ENCODE measurements around the gene TNPO3. TPM values are rescaled to one million over a fixed set of nuclear protein-coding genes. Genes with fewer than 3 reads are reported as not detected.

Gene TNPO3
- total RNA-seq, 1 experiment from 2014 or later: 58.5 TPM

DNA sequence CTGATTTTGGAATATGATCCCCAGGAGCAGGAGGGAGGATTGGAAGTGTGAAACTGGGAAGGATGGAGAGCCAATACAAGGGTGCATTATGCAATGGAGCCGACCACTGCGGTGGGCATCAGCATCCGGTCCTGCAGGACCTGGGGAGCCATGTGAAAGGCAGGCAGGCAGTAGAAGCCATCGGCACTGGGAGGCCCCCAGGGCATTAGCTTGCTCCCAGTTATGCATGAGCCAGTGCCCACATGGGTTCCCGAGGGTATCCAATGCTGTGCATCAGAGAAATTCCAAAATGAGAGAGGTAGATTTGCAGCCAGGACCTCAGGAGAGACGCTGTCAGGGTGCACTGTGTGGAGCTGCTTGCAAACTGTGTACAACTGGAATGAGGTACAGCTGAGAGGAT, 135.7 kb downstream of the TNPO3 start (continued):
- TF ChIP-seq, protein P1, sequence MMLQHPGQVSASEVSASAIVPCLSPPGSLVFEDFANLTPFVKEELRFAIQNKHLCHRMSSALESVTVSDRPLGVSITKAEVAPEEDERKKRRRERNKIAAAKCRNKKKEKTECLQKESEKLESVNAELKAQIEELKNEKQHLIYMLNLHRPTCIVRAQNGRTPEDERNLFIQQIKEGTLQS (IDR thresholded peaks at IDR 0.05): no peak
- TF ChIP-seq YY1 (IDR thresholded peaks at IDR 0.05; ENCODE audit: extremely low read depth, insufficient replicate concordance, low read depth, low read length) (no peak), CBX3 (IDR thresholded peaks at IDR 0.05; ENCODE audit: low read depth) (no peak), ELF1 (IDR thresholded peaks at IDR 0.05; ENCODE audit: borderline replicate concordance, low read depth) (no peak)
- TF ChIP-seq, protein P2, sequence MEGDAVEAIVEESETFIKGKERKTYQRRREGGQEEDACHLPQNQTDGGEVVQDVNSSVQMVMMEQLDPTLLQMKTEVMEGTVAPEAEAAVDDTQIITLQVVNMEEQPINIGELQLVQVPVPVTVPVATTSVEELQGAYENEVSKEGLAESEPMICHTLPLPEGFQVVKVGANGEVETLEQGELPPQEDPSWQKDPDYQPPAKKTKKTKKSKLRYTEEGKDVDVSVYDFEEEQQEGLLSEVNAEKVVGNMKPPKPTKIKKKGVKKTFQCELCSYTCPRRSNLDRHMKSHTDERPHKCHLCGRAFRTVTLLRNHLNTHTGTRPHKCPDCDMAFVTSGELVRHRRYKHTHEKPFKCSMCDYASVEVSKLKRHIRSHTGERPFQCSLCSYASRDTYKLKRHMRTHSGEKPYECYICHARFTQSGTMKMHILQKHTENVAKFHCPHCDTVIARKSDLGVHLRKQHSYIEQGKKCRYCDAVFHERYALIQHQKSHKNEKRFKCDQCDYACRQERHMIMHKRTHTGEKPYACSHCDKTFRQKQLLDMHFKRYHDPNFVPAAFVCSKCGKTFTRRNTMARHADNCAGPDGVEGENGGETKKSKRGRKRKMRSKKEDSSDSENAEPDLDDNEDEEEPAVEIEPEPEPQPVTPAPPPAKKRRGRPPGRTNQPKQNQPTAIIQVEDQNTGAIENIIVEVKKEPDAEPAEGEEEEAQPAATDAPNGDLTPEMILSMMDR (IDR thresholded peaks at IDR 0.05 in 2 of 3, conservative IDR thresholded peaks at IDR 0.05 in 1 of 3; ENCODE audit: borderline replicate concordance in 1 of 3, insufficient read depth in 1 of 3, low read depth in 2 of 3, low read length in 2 of 3): no peak

DNA sequence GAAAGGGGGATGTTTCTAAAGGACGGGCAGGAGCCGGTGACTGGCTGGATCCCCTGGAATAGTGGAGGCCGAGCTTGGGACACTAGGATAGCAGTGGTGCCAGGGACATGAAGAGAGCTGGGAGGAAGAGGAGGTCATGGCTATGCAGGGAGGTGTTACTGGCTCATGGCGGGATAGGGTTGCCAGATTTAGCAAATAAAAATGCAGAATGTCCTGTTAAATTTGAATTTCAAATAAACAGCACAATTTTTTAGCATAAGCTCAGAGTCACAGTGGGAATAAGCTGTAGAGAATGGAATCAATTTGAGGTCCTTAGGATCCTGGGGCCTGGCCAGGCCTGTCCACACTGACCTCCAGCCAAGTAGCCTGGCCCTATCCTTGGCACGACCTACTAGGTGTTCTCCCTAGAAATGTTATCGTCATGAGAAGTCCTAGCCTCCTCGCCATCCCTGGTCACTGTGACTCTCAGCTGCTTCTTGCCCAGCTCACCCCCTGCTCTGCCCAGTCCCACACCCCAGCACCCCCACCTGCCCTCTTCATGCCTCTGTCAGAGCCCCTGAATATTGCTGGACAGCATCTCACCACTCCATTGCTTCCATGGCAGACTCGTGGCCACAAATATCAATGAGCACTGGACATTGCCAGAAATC, 136.8 kb downstream of the TNPO3 start:
- Histone ChIP-seq H3K4me3 (replicated peaks in 1 of 2; ENCODE audit: low read depth in 1 of 2, low read length in 2 of 2) (no peak overlapping the region), H3K4me1 (ENCODE audit: control insufficient read depth in 1 of 2, insufficient read depth in 2 of 2, low read length in 2 of 2) (no peaks in the 10 kb centered on the region), H2AFZ (ENCODE audit: low read depth, low read length, poor library complexity, severe bottlenecking) (no peak overlapping the region), H3K9ac (ENCODE audit: low read length) (no peak overlapping the region), H3K79me2 (ENCODE audit: insufficient read depth, low read length) (no peaks in the 10 kb centered on the region), H3K27me3 (ENCODE audit: insufficient read depth, low read length) (peaks cover 12% of the 10 kb centered on the region; the same call in 1 of the 2 replicates), H3K27ac (ENCODE audit: low read depth, low read length) (no peak overlapping the region), H4K20me1 (ENCODE audit: insufficient read depth) (no peaks in the 10 kb centered on the region), H3K4me2 (ENCODE audit: low read length) (no peak overlapping the region), H3K9me2 (ENCODE audit: insufficient read depth) (no peaks in the 10 kb centered on the region), H3K36me3 (ENCODE audit: control insufficient read depth in 1 of 2, insufficient read depth in 2 of 2, low read length in 2 of 2) (no peaks in the 10 kb centered on the region), H3K9me3 (ENCODE audit: control insufficient read depth in 1 of 2, insufficient read depth in 1 of 2, low read depth in 1 of 2, low read length in 2 of 2) (no peaks in the 10 kb centered on the region)
- intact Hi-C loops (cut with micrococcal nuclease): no loop called here
- ChIA-PET RAD21 (ENCODE audit: low non-redundant PET in 1 of 2, low total read pairs in 2 of 2, uncharacterized antibody in 2 of 2, unreplicated experiment in 2 of 2) (no interaction called here), CTCF (no interaction called here), POLR2A (no interaction called here)
- DNase-seq (ENCODE audit: low read depth, low spot score): no peak
- no TSS peak for BruUV-seq (replicated peaks)
- ATAC-seq: no peak
- TF ChIP-seq YY1 (IDR thresholded peaks at IDR 0.05; ENCODE audit: extremely low read depth, insufficient replicate concordance, low read depth, low read length) (no peak), FOSL1 (IDR thresholded peaks at IDR 0.05; ENCODE audit: low read depth) (no peak), EZH2phosphoT487 (IDR thresholded peaks at IDR 0.05; ENCODE audit: borderline replicate concordance) (no peak), POLR2A (IDR thresholded peaks at IDR 0.05; ENCODE audit: borderline replicate concordance, extremely low read depth, insufficient read depth, insufficient read length) (no peak), ELF1 (IDR thresholded peaks at IDR 0.05; ENCODE audit: borderline replicate concordance, low read depth) (no peak), ZFX (IDR thresholded peaks at IDR 0.05) (no peak), TCF7L2 (IDR thresholded peaks at IDR 0.05; ENCODE audit: borderline replicate concordance, extremely low read depth, insufficient read depth, insufficient read length) (no peak), EGR1 (IDR thresholded peaks at IDR 0.05; ENCODE audit: low read depth) (no peak)
- TF ChIP-seq, protein P3, sequence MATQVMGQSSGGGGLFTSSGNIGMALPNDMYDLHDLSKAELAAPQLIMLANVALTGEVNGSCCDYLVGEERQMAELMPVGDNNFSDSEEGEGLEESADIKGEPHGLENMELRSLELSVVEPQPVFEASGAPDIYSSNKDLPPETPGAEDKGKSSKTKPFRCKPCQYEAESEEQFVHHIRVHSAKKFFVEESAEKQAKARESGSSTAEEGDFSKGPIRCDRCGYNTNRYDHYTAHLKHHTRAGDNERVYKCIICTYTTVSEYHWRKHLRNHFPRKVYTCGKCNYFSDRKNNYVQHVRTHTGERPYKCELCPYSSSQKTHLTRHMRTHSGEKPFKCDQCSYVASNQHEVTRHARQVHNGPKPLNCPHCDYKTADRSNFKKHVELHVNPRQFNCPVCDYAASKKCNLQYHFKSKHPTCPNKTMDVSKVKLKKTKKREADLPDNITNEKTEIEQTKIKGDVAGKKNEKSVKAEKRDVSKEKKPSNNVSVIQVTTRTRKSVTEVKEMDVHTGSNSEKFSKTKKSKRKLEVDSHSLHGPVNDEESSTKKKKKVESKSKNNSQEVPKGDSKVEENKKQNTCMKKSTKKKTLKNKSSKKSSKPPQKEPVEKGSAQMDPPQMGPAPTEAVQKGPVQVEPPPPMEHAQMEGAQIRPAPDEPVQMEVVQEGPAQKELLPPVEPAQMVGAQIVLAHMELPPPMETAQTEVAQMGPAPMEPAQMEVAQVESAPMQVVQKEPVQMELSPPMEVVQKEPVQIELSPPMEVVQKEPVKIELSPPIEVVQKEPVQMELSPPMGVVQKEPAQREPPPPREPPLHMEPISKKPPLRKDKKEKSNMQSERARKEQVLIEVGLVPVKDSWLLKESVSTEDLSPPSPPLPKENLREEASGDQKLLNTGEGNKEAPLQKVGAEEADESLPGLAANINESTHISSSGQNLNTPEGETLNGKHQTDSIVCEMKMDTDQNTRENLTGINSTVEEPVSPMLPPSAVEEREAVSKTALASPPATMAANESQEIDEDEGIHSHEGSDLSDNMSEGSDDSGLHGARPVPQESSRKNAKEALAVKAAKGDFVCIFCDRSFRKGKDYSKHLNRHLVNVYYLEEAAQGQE (IDR thresholded peaks at IDR 0.05; ENCODE audit: low read depth): no peak
- TF ChIP-seq, protein P2 (IDR thresholded peaks at IDR 0.05 in 2 of 3, conservative IDR thresholded peaks at IDR 0.05 in 1 of 3; ENCODE audit: borderline replicate concordance in 1 of 3, insufficient read depth in 1 of 3, low read depth in 2 of 3, low read length in 2 of 3): no peak
- TF ChIP-seq, protein P4, sequence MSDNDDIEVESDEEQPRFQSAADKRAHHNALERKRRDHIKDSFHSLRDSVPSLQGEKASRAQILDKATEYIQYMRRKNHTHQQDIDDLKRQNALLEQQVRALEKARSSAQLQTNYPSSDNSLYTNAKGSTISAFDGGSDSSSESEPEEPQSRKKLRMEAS (IDR thresholded peaks at IDR 0.05): no peak
- TF ChIP-seq, protein P1 (IDR thresholded peaks at IDR 0.05): no peak
